HepG2 (cell line): ENCODE measurements around the gene PKD1L1. TPM values are rescaled to one million over a fixed set of nuclear protein-coding genes. Genes with fewer than 3 reads are reported as not detected.

Source experiments
- ATAC-seq: fragments of 200-7000 bp; cut with Tn5 transposase; 3 replicates; pipeline ENCODE4 v1.9.1; 2020; ENCODE audit warnings: mild to moderate bottlenecking, moderate library complexity
- Bru-seq: library from RNA; stranded (reverse); fragments of 400-500 nt; gene quantifications from one replicate; lab custom pipeline; 2021; lab: Mats Ljungman, UMichigan
- BruChase-seq, 2 experiments: library from RNA; stranded (reverse); fragments of 400-500 nt; gene quantifications; one replicate each; lab custom pipeline; 2021; lab: Mats Ljungman, UMichigan
- BruUV-seq: library from RNA; stranded (reverse); fragments of 400-500 nt; replicated peaks from 2 replicates; lab custom pipeline; 2021; lab: Mats Ljungman, UMichigan
- CTCF ChIA-PET: fragments of 300-600 bp; formaldehyde crosslinking; extraction: SDS; loops from one replicate; lab custom pipeline; 2021; ENCODE audit warnings: low total read pairs, inconsistent platforms, low intra/inter-chr PET ratio; lab: Yijun Ruan, JAX
- POLR2A ChIA-PET: fragments of 350-600 bp; sonication (Branson Sonifier 250); formaldehyde crosslinking; loops from one replicate; lab custom pipeline; 2020; ENCODE audit warnings: antibody characterized with exemption, inconsistent platforms; lab: Yijun Ruan, JAX
- DNase-seq: peaks from one replicate; pipeline ENCODE4 v3.0.0-alpha.2; 2015; ENCODE audit warnings: low spot score
- FAIRE-seq: peaks from 3 replicates; lab custom pipeline; 2011; peaks lifted over from hg19 to GRCh38; lab: Jason Lieb, UNC
- H2AFZ ChIP-seq: one replicate; pipeline ENCODE4 v1.6.1; 2011; ENCODE audit warnings: low read length, inconsistent platforms
- H3K27ac ChIP-seq: fragments of 300-600 bp; 3 replicates; pipeline ENCODE4 v1.8.0; 2011; ENCODE audit warnings: mixed run types, mild to moderate bottlenecking, mixed read lengths, low read length, inconsistent platforms; ENCODE audit not compliant: insufficient read depth; ENCODE audit errors: extremely low read length
- H3K27me3 ChIP-seq, 2 experiments: fragments of 200-600 bp in 1 of 2; 2 replicates in 1 of 2; 3 replicates in 1 of 2; pipeline versions ENCODE4 v1.6.0 to v1.8.0; 2011; ENCODE audit warnings: low read length in 2 of 2, mild to moderate bottlenecking in 2 of 2, moderate library complexity in 2 of 2, inconsistent platforms in 1 of 2; ENCODE audit not compliant: insufficient read depth in 2 of 2, control insufficient read depth in 1 of 2
- H3K36me3 ChIP-seq, 2 experiments: fragments of 200-600 bp in 1 of 2; replicated peaks in 1 of 2; 2 replicates in 1 of 2; 3 replicates in 1 of 2; pipeline versions ENCODE4 v1.5.1 to v1.8.0; 2011; ENCODE audit warnings: low read length in 2 of 2, inconsistent platforms in 1 of 2; ENCODE audit not compliant: insufficient read depth in 2 of 2, control insufficient read depth in 1 of 2
- H3K4me1 ChIP-seq: 2 replicates; pipeline ENCODE4 v1.5.1; 2012; ENCODE audit warnings: low read length, inconsistent platforms; ENCODE audit not compliant: insufficient read depth
- H3K4me2 ChIP-seq: 2 replicates; pipeline ENCODE4 v1.6.0; 2011; ENCODE audit warnings: low read depth, low read length, inconsistent platforms
- H3K4me3 ChIP-seq, 3 experiments: fragments of 200-600 bp in 1 of 3; sonication (generic), shearing (Covaris generic) in 1 of 3; replicated peaks in 1 of 3; 2 replicates each; pipeline ENCODE4 v1.5.1; 2011 to 2016; ENCODE audit warnings: low read length in 3 of 3, inconsistent platforms in 2 of 3, low read depth in 2 of 3, mild to moderate bottlenecking in 2 of 3, control low read depth in 1 of 3, mixed read lengths in 1 of 3; ENCODE audit not compliant: insufficient read depth in 1 of 3
- H3K79me2 ChIP-seq: one replicate; pipeline ENCODE4 v1.6.1; 2011; ENCODE audit warnings: low read length, inconsistent platforms; ENCODE audit not compliant: insufficient read depth
- H3K9ac ChIP-seq: 2 replicates; pipeline ENCODE4 v1.6.0; 2011; ENCODE audit warnings: mild to moderate bottlenecking, low read depth, low read length, inconsistent platforms; ENCODE audit not compliant: insufficient read depth
- H3K9me3 ChIP-seq: 2 replicates; pipeline ENCODE4 v1.5.1; 2012; ENCODE audit warnings: mild to moderate bottlenecking, low read length
- H4K20me1 ChIP-seq: 2 replicates; pipeline ENCODE4 v1.6.0; 2011; ENCODE audit warnings: inconsistent platforms, mild to moderate bottlenecking, low read length, moderate library complexity; ENCODE audit not compliant: insufficient read depth
- MAX ChIP-seq: IDR thresholded peaks from 2 replicates; pipeline ENCODE4 v1.6.1; 2012; ENCODE audit warnings: inconsistent platforms
- MNT ChIP-seq: fragments of 450-650 bp; IDR thresholded peaks from 2 replicates; pipeline ENCODE4 v1.6.1; 2016
- MYNN ChIP-seq: sonication (generic); formaldehyde crosslinking; IDR thresholded peaks from 2 replicates; pipeline ENCODE4 v1.4.0; 2020; ENCODE audit warnings: mild to moderate bottlenecking, low read depth, missing genetic modification reagents
- WGBS: methylation state at CpG from one replicate; pipeline ENCODE4 v1.1.6; 2017; ENCODE audit warnings: low lambda C conversion rate; 5-methylcytosine and 5-hydroxymethylcytosine counted together
- in situ Hi-C: cut with HindIII; loops from 2 replicates; pipeline ENCODE4 v1.10.0; 2017; ENCODE audit warnings: low pct_unique_long_range_greater_than_20kb; ENCODE audit not compliant: extremely low pct_ligation_motif_present
- intact Hi-C: fragments of 100-400 bp; cut with micrococcal nuclease; formaldehyde crosslinking; loops from one replicate; pipeline ENCODE4 v1.10.0; 2022; ENCODE audit not compliant: unreplicated experiment
- long read RNA-seq, 2 experiments: library from RNA in 1 of 2; library from polyadenylated mRNA in 1 of 2; stranded (forward) in 1 of 2; unstranded in 1 of 2; transcript quantifications; one replicate each; pipeline ENCODE4 v2.0.0, GENCODE V29; 2019 to 2022
- polyA minus RNA-seq, 3 experiments: library from RNA; depleted of rRNA, polyadenylated mRNA; stranded (reverse); fragments of >200 nt; gene quantifications; 2 replicates each; pipeline ENCODE4 v1.2.3, GENCODE V29; 2011; ENCODE audit warnings: low replicate concordance in 1 of 3
- polyA plus RNA-seq, 8 experiments: library from polyadenylated mRNA; depleted of rRNA in 3 of 8; stranded (reverse) in 7 of 8; unstranded in 1 of 8; fragments of >200 nt; fragmentation: Illumina TruSeq in 4 of 8; extraction: Trizol in 4 of 8; gene quantifications; 2 replicates each; pipeline versions ENCODE4 v1.2.1 to v1.2.3, GENCODE V29; 2011 to 2016; ENCODE audit warnings: low read depth in 4 of 8, missing spikeins in 1 of 8, mixed read lengths in 1 of 8; ENCODE audit not compliant: insufficient read depth in 1 of 8
- total RNA-seq, 5 experiments: library from RNA; depleted of rRNA; stranded (reverse); fragments of >200 nt; fragmentation: Illumina TruSeq; extraction: Trizol; gene quantifications; 2 replicates each; pipeline ENCODE4 v1.2.3, GENCODE V29; 2016; ENCODE audit warnings: low read depth in 1 of 5
- TF ChIP-seq, protein P1 (sequence below): sonication (generic); formaldehyde crosslinking; IDR thresholded peaks from 2 replicates; pipeline ENCODE4 v1.8.0; 2022; ENCODE audit warnings: missing genetic modification reagents, low read depth, mild to moderate bottlenecking, borderline replicate concordance

The PKD1L1 gene, protein sequence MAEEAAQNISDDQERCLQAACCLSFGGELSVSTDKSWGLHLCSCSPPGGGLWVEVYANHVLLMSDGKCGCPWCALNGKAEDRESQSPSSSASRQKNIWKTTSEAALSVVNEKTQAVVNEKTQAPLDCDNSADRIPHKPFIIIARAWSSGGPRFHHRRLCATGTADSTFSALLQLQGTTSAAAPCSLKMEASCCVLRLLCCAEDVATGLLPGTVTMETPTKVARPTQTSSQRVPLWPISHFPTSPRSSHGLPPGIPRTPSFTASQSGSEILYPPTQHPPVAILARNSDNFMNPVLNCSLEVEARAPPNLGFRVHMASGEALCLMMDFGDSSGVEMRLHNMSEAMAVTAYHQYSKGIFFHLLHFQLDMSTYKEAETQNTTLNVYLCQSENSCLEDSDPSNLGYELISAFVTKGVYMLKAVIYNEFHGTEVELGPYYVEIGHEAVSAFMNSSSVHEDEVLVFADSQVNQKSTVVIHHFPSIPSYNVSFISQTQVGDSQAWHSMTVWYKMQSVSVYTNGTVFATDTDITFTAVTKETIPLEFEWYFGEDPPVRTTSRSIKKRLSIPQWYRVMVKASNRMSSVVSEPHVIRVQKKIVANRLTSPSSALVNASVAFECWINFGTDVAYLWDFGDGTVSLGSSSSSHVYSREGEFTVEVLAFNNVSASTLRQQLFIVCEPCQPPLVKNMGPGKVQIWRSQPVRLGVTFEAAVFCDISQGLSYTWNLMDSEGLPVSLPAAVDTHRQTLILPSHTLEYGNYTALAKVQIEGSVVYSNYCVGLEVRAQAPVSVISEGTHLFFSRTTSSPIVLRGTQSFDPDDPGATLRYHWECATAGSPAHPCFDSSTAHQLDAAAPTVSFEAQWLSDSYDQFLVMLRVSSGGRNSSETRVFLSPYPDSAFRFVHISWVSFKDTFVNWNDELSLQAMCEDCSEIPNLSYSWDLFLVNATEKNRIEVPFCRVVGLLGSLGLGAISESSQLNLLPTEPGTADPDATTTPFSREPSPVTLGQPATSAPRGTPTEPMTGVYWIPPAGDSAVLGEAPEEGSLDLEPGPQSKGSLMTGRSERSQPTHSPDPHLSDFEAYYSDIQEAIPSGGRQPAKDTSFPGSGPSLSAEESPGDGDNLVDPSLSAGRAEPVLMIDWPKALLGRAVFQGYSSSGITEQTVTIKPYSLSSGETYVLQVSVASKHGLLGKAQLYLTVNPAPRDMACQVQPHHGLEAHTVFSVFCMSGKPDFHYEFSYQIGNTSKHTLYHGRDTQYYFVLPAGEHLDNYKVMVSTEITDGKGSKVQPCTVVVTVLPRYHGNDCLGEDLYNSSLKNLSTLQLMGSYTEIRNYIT (N-terminal part only)
- total RNA-seq (2016; rRNA removed; fragmentation: Illumina TruSeq; extraction: Trizol) (not detected in 2 replicates), polyA plus RNA-seq (2011; rRNA removed) (0.01 TPM in 2 replicates), polyA minus RNA-seq (2011; rRNA and poly(A)+ RNA removed; ENCODE audit: low replicate concordance) (0.02 and 0.50 TPM in 2 replicates), Bru-seq, nascent RNA (percentile 18 among the genes with signal in this experiment), BruChase-seq, experiment 1, labeled RNA remaining after a 6-hour chase (percentile 13 among the genes with signal in this experiment), BruChase-seq, experiment 2, labeled RNA remaining after a 2-hour chase (percentile 16 among the genes with signal in this experiment)
- total RNA-seq (2016; cell fraction: cytosol; rRNA removed; fragmentation: Illumina TruSeq; extraction: Trizol; ENCODE audit: low read depth): not detected in 2 replicates
- total RNA-seq (2016; cell fraction: insoluble cytoplasmic fraction; rRNA removed; fragmentation: Illumina TruSeq; extraction: Trizol): 0.02 TPM in 1 of 2 replicates, not detected in the other
- 0.03 TPM in 1 of 2 replicates, not detected in the other for total RNA-seq (2016; cell fraction: membrane; rRNA removed; fragmentation: Illumina TruSeq; extraction: Trizol)
- 0.06 TPM in 1 of 2 replicates, not detected in the other for total RNA-seq (2016; cell fraction: nucleus; rRNA removed; fragmentation: Illumina TruSeq; extraction: Trizol)
- polyA plus RNA-seq (2011; cell fraction: cytosol; rRNA removed): 0.04 TPM in 1 of 2 replicates, not detected in the other
- polyA plus RNA-seq (2011; cell fraction: nucleus; rRNA removed): 0.09 and 0.11 TPM in 2 replicates
- polyA plus RNA-seq (2012): 0.03 TPM in 1 of 2 replicates, not detected in the other
- not detected in 2 replicates for polyA plus RNA-seq (2016; cell fraction: cytosol; fragmentation: Illumina TruSeq; extraction: Trizol; ENCODE audit: low read depth)
- polyA plus RNA-seq (2016; cell fraction: insoluble cytoplasmic fraction; fragmentation: Illumina TruSeq; extraction: Trizol; ENCODE audit: low read depth): not detected in 2 replicates
- polyA plus RNA-seq (2016; cell fraction: membrane; fragmentation: Illumina TruSeq; extraction: Trizol; ENCODE audit: low read depth): not detected in 2 replicates
- not detected in 2 replicates for polyA plus RNA-seq (2016; cell fraction: nucleus; fragmentation: Illumina TruSeq; extraction: Trizol; ENCODE audit: insufficient read depth, low read depth)
- polyA minus RNA-seq (2011; cell fraction: cytosol; rRNA and poly(A)+ RNA removed): not detected in 2 replicates
- polyA minus RNA-seq (2011; cell fraction: nucleus; rRNA and poly(A)+ RNA removed): 0.12 and 0.13 TPM in 2 replicates
- long read RNA-seq, experiment 1: 0 reads
- long read RNA-seq, experiment 2: 0 reads

GRCh38 chr7:47948141-47948790, at the start of gene PKD1L1:
Gene PKD1L1 (minus strand): TSS chr7:47948466. CDS start chr7:47948440, 26 bp downstream.
- CTCF ChIA-PET: no interaction called here
- FAIRE-seq (no peak), ATAC-seq (peak; percentile 8; the same call in 2 of the 3 replicates)
- H3K36me3 ChIP-seq: no peaks in the 10 kb centered on the region
- H3K27ac ChIP-seq: no peak within 1 kb of the TSS
- H3K4me1 ChIP-seq: peaks cover 42% of the 10 kb centered on the region
- H3K9ac ChIP-seq: no peak within 1 kb of the TSS
- 29% methylated on average over 7 of the region's 7 CpGs for WGBS
- intact Hi-C loops: loop anchor here (10.0 kb wide), 1 partner anchor 683 kb away; no protein-coding TSS in a partner anchor
- BruUV-seq: no TSS peak
- no peaks in the 10 kb centered on the region for H3K9me3 ChIP-seq
- H3K79me2 ChIP-seq: no peaks in the 10 kb centered on the region
- no peak within 1 kb of the TSS for H3K4me3 ChIP-seq
- TF ChIP-seq MNT (no peak), MAX (no peak), MYNN (CRISPR knock-in tag) (no peak)
- TF ChIP-seq, protein P1, sequence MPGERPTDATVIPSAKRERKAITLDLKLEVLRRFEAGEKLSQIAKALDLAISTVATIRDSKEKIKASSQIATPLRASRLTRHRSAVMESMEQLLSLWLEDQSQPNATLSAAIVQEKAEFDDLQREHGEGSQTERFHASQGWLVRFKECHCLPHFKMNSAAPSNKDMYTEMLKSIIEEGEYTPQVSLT (CRISPR knock-in tag): no peak
- TF ChIP-seq, all 625 proteins: peak for 0
- Histone ChIP-seq H4K20me1 (no peaks in the 10 kb centered on the region), H3K27me3 (peaks cover 0 to 7% of the 10 kb centered on the region in 2 experiments; a peak in 2 of 5 replicates), H2AFZ (no peak within 1 kb of the TSS), H3K4me2 (no peak within 1 kb of the TSS)
- POLR2A ChIA-PET: no interaction called here
- in situ Hi-C loops: no loop called here
- DNase-seq: no peak
